Measurements from ENCODE around the gene ATP8A2.

- TF ChIP-seq, protein P1, sequence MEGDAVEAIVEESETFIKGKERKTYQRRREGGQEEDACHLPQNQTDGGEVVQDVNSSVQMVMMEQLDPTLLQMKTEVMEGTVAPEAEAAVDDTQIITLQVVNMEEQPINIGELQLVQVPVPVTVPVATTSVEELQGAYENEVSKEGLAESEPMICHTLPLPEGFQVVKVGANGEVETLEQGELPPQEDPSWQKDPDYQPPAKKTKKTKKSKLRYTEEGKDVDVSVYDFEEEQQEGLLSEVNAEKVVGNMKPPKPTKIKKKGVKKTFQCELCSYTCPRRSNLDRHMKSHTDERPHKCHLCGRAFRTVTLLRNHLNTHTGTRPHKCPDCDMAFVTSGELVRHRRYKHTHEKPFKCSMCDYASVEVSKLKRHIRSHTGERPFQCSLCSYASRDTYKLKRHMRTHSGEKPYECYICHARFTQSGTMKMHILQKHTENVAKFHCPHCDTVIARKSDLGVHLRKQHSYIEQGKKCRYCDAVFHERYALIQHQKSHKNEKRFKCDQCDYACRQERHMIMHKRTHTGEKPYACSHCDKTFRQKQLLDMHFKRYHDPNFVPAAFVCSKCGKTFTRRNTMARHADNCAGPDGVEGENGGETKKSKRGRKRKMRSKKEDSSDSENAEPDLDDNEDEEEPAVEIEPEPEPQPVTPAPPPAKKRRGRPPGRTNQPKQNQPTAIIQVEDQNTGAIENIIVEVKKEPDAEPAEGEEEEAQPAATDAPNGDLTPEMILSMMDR (IDR thresholded peaks at IDR 0.05): no peak
- TF ChIP-seq POLR2A (IDR thresholded peaks at IDR 0.05; ENCODE audit: low read depth): no peak
Measured at GRCh38 chr13:25864116-25864515, 492.3 kb downstream of the ATP8A2 start.
